Peyer's patch (tissue), 4 donors: ENCODE measurements around the gene CDH23. TPM values are rescaled to one million over a fixed set of nuclear protein-coding genes. Genes with fewer than 3 reads are reported as not detected.
A peak's percentile ranks its signal among the peaks of the same experiment; 100 is the strongest.

Experiments used
- DNase-seq, 3 donors: peaks; one replicate each; pipeline ENCODE4 v3.0.0-alpha.2; 2017 to 2019
- H3K27ac ChIP-seq, 4 donors: fragments of 200-600 bp; sonication (generic); one replicate each; pipeline ENCODE4 v1.5.1; 2016 to 2019
- H3K27me3 ChIP-seq, 2 donors: fragments of 200-600 bp; sonication (generic); one replicate each; pipeline ENCODE4 v1.5.1; 2019
- H3K36me3 ChIP-seq, 3 donors: fragments of 200-600 bp; sonication (generic); one replicate each; pipeline ENCODE4 v1.5.1; 2016 to 2019
- H3K4me1 ChIP-seq, 4 donors: fragments of 200-600 bp; sonication (generic); one replicate each; pipeline ENCODE4 v1.5.1; 2016 to 2019
- H3K4me3 ChIP-seq, 4 donors: fragments of 200-600 bp; sonication (generic); 1 replicate in 3 of 4; 2 replicates in 1 of 4; pipeline ENCODE4 v1.5.1; 2016 to 2019; ENCODE audit warnings: mild to moderate bottlenecking in 1 of 4
- H3K9me3 ChIP-seq, 4 donors: fragments of 200-600 bp; sonication (generic); one replicate each; pipeline ENCODE4 v1.5.1; 2016 to 2019; ENCODE audit warnings: mild to moderate bottlenecking in 1 of 4
- POLR2A ChIP-seq, 2 donors: fragments of 450-650 bp; IDR thresholded peaks; one replicate each; pipeline ENCODE4 v1.5.1; 2017; ENCODE audit warnings: antibody characterized with exemption in 2 of 2, mild to moderate bottlenecking in 2 of 2, moderate library complexity in 2 of 2
- total RNA-seq, 4 donors: library from RNA; depleted of rRNA; stranded (reverse); fragments of >200 nt; gene quantifications; one replicate each; pipeline ENCODE4 v1.1.0, GENCODE V29; 2016
- TF ChIP-seq, protein P1 (sequence below), 6 experiments: fragments of 450-650 bp in 4 of 6; fragments of 200-600 bp in 2 of 6; sonication (generic) in 1 of 6; IDR thresholded peaks; one replicate each; pipeline ENCODE4 v1.5.1; 2017 to 2019; ENCODE audit warnings: antibody characterized with exemption in 6 of 6, mild to moderate bottlenecking in 3 of 6, moderate library complexity in 1 of 6

CDH23 gene
- total RNA-seq, 4 donors from 2014 or later: 3.2 to 9.9 (median 5.4) TPM

DNA sequence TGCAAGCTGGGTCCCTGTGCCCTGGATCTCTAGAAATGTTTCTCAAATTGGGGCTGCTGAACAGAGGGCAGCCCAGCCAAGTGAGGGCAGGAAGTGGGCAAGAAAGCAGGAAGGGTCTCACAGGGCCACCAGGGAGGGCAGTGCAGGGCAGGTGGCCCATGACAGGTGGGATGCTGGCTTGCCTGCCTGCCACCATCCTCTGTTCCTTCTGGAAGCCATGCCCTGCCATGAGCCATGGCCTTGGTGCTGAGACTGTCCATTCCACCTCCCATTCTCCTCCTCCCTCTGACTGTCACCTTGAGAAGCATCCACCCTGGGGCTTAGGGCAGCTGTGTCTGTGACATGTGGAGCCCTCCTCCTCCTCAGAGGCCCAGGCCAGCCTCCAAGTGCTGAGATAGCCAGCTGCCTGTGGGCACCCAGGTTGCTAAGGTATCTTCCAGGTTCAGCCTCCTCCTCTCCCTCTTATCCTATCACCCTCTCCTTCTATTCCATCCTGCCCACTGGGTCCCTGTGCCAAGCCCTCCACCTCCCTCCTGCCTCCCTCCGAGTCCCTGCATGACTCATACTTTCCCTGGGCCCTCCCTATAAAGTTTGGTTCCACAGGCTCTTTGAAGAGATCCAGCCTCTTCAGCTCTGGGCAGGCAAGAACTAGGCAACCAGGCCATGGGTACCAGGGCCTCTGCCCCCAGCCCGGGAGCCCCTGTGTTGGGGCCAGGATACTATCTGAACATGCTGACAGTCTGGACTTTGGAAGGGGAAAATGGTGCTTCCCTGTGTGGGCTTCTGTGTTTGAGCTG lies 375.3 kb downstream of the CDH23 start:
- Histone ChIP-seq H3K4me1 (peaks cover 8 to 73% (median 65%) of the 10 kb centered on the region in 4 donors), H3K4me3 (peak overlapping the region; percentile 70 to 92 (median 79)), H3K36me3 (no peaks in the 10 kb centered on the region)

DNA sequence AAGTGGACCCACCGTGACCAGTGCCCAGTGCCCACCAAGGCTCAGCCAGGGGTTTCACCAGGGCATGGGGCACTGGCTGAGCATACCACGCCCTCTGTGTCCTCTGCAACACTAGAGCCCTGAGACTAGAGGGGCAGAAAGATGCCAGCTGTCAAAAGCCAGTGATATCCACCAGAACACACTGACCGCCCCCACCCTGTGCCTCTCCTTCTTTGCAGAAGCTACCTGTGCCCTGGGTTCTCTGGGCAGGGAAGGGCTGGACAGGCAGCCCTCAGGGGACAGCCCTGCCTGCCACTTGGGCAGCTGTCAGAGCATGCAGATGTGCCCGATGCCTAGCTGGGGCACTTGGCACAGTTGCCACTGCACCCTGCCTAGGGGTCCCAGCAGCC lies 376.1 kb downstream of the CDH23 start:
- DNase-seq: no peak
- Histone ChIP-seq H3K36me3 (no peaks in the 10 kb centered on the region), H3K4me3 (peak overlapping the region; percentile 70 to 92 (median 79)), H3K27me3 (no peaks in the 10 kb centered on the region), H3K27ac (peak overlapping the region; percentile 84 to 99 (median 90)), H3K9me3 (no peaks in the 10 kb centered on the region), H3K4me1 (peaks cover 2 to 65% (median 57%) of the 10 kb centered on the region in 4 donors)
- TF ChIP-seq POLR2A (IDR thresholded peaks at IDR 0.05): no peak
- TF ChIP-seq, protein P1, sequence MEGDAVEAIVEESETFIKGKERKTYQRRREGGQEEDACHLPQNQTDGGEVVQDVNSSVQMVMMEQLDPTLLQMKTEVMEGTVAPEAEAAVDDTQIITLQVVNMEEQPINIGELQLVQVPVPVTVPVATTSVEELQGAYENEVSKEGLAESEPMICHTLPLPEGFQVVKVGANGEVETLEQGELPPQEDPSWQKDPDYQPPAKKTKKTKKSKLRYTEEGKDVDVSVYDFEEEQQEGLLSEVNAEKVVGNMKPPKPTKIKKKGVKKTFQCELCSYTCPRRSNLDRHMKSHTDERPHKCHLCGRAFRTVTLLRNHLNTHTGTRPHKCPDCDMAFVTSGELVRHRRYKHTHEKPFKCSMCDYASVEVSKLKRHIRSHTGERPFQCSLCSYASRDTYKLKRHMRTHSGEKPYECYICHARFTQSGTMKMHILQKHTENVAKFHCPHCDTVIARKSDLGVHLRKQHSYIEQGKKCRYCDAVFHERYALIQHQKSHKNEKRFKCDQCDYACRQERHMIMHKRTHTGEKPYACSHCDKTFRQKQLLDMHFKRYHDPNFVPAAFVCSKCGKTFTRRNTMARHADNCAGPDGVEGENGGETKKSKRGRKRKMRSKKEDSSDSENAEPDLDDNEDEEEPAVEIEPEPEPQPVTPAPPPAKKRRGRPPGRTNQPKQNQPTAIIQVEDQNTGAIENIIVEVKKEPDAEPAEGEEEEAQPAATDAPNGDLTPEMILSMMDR (IDR thresholded peaks at IDR 0.05): no peak

More for the DNA sequence above, 375.3 kb downstream of the CDH23 start:
- peak in 1 of 3 donors; percentile 57 for DNase-seq
- TF ChIP-seq, protein P1 (IDR thresholded peaks at IDR 0.05): no peak
- TF ChIP-seq POLR2A (IDR thresholded peaks at IDR 0.05): peak in 1 of 2 donors; percentile 50
- Histone ChIP-seq H3K27me3 (no peaks in the 10 kb centered on the region), H3K27ac (peak overlapping the region; percentile 84 to 99 (median 90)), H3K9me3 (no peaks in the 10 kb centered on the region)

DNA sequence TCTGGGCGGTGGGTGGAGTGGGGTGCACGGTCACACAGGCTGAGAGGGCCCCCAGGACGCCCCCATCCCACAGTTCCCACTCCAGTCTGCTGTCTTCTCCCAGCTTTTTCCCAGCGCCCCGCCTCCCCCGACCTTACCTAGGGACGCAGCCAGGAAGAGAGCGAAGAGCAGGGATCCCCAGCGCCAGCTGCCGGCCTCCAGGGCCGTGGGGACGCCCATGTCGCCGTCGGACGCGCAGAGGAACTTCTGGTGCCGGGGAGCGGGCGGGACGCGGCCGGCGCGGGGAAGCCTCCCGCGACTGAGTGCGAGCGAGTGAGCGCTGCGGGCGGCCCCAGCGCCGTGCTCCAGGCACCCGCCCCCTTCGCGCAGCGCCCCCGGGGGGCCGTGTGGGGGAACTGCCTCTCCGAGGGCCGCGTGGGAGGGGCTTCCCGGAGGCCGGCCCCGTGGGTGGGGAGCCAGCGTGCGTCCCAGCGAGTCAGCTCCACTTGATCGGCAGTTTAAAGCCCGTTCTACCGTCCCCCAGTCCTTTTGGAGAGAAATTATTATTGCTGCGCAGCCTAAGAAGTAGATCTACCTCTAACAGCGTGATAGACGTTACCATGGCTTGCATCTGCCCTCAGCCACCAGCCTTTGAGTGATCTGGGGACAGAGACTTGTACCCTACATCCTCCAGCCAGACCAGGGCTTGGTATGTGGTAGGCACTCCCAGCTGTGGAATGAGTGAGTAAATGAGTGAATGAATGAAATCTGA lies 376.7 kb downstream of the CDH23 start, which contains the start of gene VSIR:
Gene VSIR, minus strand, starts transcription at position 300 of the 751 bp plus-strand sequence. Its CDS starts 81 bp downstream, at position 219.
- no peaks in the 10 kb centered on the region for H3K27me3 ChIP-seq
- TF ChIP-seq, protein P1 (IDR thresholded peaks at IDR 0.05): peak; percentile 95 to 99 (median 98)
- TF ChIP-seq POLR2A (IDR thresholded peaks at IDR 0.05): peak; percentile 99
- DNase-seq: peak; percentile 88 to 97 (median 96)
- H3K4me1 ChIP-seq: peaks cover 0 to 59% (median 51%) of the 10 kb centered on the region in 4 donors
- H3K36me3 ChIP-seq: no peaks in the 10 kb centered on the region
- no peaks in the 10 kb centered on the region for H3K9me3 ChIP-seq
- peak within 1 kb of the TSS; percentile 84 to 99 (median 90) for H3K27ac ChIP-seq
- peak within 1 kb of the TSS; percentile 70 to 92 (median 79) for H3K4me3 ChIP-seq

DNA sequence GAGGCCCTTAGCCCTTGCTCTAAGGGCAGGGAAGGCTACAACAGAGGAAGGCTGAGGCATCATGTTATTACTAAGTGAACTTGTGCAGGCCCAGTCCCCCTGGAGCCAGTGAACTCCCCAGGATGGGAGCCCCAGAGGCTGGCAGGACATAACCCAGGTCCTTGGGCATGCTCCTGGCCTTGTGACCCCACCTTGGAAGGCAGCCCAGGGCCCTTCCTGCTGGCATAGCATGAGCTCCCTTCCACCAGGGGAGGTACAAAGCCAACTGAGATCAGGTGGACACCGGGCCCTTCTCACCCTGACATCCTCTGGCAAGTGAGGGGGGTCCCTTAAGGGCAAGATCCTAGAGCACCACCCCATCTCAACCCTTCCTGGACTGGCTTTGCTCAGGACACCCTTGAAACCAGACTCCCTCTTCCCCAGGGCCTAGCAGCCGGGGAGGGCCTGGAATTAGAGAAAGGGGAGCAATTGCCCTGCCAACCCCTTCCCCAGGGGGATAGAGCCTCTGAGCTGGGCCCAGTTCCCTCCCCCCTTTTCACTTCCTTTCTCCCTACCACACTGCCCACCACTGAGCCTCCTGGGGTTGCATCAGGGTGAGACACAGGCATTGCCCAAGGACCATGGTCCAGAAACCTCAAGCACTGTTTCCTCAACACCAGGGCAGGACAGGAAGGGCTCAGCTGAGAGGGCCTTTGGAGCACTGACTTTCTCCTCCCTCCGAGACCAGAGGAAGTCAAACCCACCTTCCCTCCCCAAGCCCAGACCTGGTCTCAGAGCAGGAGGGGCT lies 378.4 kb downstream of the CDH23 start:
- Histone ChIP-seq H3K27ac (peak overlapping the region in 2 of 4 donors; percentile 36 to 94), H3K27me3 (no peaks in the 10 kb centered on the region), H3K9me3 (no peaks in the 10 kb centered on the region), H3K36me3 (no peaks in the 10 kb centered on the region), H3K4me3 (no peak overlapping the region), H3K4me1 (peaks cover 0 to 45% (median 41%) of the 10 kb centered on the region in 4 donors)
- DNase-seq: peak in 2 of 3 donors; percentile 46
- TF ChIP-seq, protein P1 (IDR thresholded peaks at IDR 0.05): no peak
- TF ChIP-seq POLR2A (IDR thresholded peaks at IDR 0.05): no peak

DNA sequence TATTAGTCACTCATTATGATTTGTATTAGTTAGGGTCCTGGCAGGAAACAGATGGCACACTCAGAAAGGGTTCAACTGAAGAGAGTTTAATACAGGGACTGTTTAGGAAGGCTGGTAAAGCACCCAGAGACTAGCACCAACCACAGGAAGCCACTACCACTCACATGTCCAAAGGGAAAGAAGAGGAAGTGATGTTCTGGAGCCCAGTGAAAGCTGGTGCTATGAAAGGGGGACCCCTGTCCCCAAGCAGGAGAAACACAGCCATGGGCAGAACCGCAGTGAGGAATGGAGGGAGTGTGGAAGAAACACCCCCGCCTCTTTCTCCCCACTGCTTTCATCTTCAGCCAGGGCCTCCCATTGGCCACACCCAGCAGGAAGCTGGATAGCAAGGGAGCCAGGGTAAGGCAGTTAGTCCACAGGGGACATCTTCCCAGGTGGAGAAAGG lies 379.8 kb downstream of the CDH23 start:
- no peak overlapping the region for H3K4me3 ChIP-seq
- no peaks in the 10 kb centered on the region for H3K27me3 ChIP-seq
- H3K27ac ChIP-seq: peak overlapping the region in 1 of 4 donors; percentile 94
- no peaks in the 10 kb centered on the region for H3K9me3 ChIP-seq
- TF ChIP-seq POLR2A (IDR thresholded peaks at IDR 0.05): no peak
- TF ChIP-seq, protein P1 (IDR thresholded peaks at IDR 0.05): no peak
- DNase-seq: peak in 1 of 3 donors; percentile 50
- H3K36me3 ChIP-seq: no peaks in the 10 kb centered on the region
- peaks cover 0 to 33% (median 31%) of the 10 kb centered on the region in 4 donors for H3K4me1 ChIP-seq
